Bronchial epithelial cell (primary cell): Measurements from ENCODE around the gene GOSR2. TPM values are rescaled to one million over a fixed set of nuclear protein-coding genes. Genes with fewer than 3 reads are reported as not detected.
"Not testable (repeated sequence)": the region's sequence is repeated elsewhere in the genome, so short reads cannot be mapped to it uniquely, and the experiment has no call there.

Experiments
- DNase-seq: peaks from one replicate; pipeline ENCODE4 v3.0.0-alpha.2; 2010; ENCODE audit warnings: low read depth
- FAIRE-seq: peaks from 2 replicates; lab custom pipeline; 2011; peaks lifted over from hg19 to GRCh38; lab: Jason Lieb, UNC
- H3K27me3 ChIP-seq: 2 replicates; pipeline ENCODE4 v1.5.1; 2011; ENCODE audit warnings: low read length; ENCODE audit not compliant: control insufficient read depth, insufficient read depth
- H3K36me3 ChIP-seq: 2 replicates; pipeline ENCODE4 v1.5.1; 2011; ENCODE audit warnings: low read length; ENCODE audit not compliant: control insufficient read depth, insufficient read depth
- H3K4me3 ChIP-seq: 2 replicates; pipeline ENCODE4 v1.5.1; 2011; ENCODE audit warnings: mild to moderate bottlenecking, low read depth, low read length, control low read depth
- total RNA-seq: library from RNA; depleted of rRNA; stranded (reverse); fragments of >200 nt; gene quantifications from 2 replicates; pipeline ENCODE4 v1.2.1, GENCODE V29; 2014
- TF ChIP-seq, protein P1 (sequence below): IDR thresholded peaks from 2 replicates; pipeline ENCODE4 v1.5.1; 2011; ENCODE audit warnings: mild to moderate bottlenecking, moderate library complexity, low read length, control low read depth, inconsistent platforms; ENCODE audit not compliant: insufficient read depth, severe bottlenecking

The GOSR2 gene
- total RNA-seq, 1 donor from 2014 or later: 37.6 TPM

DNA sequence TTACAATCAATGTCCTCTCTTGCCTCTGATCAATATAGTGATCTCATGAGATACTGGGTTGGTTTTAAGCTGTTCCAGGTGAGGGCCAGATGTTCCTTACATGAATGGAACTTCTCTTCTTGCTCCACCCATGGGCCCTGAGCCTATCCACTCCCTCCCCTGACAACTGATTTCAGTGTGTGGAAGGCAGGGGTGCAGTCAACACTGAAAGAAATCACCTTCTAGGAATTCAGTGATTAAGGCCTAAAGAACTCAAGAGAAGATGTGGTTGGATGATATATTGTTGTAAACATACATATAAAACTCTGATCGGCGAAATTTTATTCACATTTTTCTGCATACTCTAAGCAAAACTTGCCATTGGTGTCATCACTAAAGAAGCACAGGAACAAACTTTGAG is 6.7 kb upstream of the GOSR2 start:
- TF ChIP-seq, protein P1, sequence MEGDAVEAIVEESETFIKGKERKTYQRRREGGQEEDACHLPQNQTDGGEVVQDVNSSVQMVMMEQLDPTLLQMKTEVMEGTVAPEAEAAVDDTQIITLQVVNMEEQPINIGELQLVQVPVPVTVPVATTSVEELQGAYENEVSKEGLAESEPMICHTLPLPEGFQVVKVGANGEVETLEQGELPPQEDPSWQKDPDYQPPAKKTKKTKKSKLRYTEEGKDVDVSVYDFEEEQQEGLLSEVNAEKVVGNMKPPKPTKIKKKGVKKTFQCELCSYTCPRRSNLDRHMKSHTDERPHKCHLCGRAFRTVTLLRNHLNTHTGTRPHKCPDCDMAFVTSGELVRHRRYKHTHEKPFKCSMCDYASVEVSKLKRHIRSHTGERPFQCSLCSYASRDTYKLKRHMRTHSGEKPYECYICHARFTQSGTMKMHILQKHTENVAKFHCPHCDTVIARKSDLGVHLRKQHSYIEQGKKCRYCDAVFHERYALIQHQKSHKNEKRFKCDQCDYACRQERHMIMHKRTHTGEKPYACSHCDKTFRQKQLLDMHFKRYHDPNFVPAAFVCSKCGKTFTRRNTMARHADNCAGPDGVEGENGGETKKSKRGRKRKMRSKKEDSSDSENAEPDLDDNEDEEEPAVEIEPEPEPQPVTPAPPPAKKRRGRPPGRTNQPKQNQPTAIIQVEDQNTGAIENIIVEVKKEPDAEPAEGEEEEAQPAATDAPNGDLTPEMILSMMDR: no peak
- FAIRE-seq: no peak
- Histone ChIP-seq H3K4me3 (no peak overlapping the region), H3K36me3 (no peaks in the 10 kb centered on the region), H3K27me3 (no peaks in the 10 kb centered on the region)
- DNase-seq: peak; percentile 44

- FAIRE-seq (no peak), DNase-seq (no peak)
- TF ChIP-seq, protein P1: no peak
- Histone ChIP-seq H3K4me3 (no peak overlapping the region), H3K36me3 (no peaks in the 10 kb centered on the region), H3K27me3 (no peaks in the 10 kb centered on the region)
Observed at GRCh38 chr17:46916623-46917022, 6.3 kb upstream of the GOSR2 start.

GRCh38 chr17:46917041-46917440 is 5.9 kb upstream of the GOSR2 start:
- no peaks in the 10 kb centered on the region for H3K27me3 ChIP-seq
- FAIRE-seq (no peak), DNase-seq (no peak)
- TF ChIP-seq, protein P1: no peak
- no peak overlapping the region for H3K4me3 ChIP-seq
- no peaks in the 10 kb centered on the region for H3K36me3 ChIP-seq

GRCh38 chr17:46917516-46917915 is 5.4 kb upstream of the GOSR2 start:
- DNase-seq (no peak), FAIRE-seq (no peak)
- Histone ChIP-seq H3K27me3 (no peaks in the 10 kb centered on the region), H3K36me3 (no peaks in the 10 kb centered on the region), H3K4me3 (no peak overlapping the region)
- TF ChIP-seq, protein P1: no peak

DNA sequence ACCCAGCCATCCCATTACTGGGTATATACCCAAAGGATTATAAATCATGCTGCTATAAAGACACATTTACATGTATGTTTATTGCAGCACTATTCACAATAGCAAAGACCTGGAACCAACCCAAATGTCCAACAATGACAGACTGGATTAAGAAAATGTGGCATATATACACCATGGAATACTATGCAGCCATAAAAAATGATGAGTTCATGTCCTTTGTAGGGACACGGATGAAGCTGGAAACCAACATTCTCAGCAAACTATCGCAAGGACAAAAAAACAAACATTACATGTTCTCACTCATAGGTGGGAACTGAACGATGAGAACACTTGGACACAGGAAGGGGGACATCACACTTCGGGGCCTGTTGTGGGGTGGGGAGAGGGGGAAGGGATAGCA is 998 bp upstream of the GOSR2 start:
- not testable (repeated sequence) for DNase-seq, FAIRE-seq, H3K36me3 ChIP-seq, H3K27me3 ChIP-seq, H3K4me3 ChIP-seq

GRCh38 chr17:46922487-46922803 is 515 bp upstream of the GOSR2 start:
- H3K36me3 ChIP-seq: no peaks in the 10 kb centered on the region
- DNase-seq: no peak
- H3K27me3 ChIP-seq: no peaks in the 10 kb centered on the region
- peak overlapping the region; percentile 96 for H3K4me3 ChIP-seq
- no peak for FAIRE-seq
- TF ChIP-seq, protein P1: no peak
